GM12864 (cell line): ENCODE results near the gene HOXC9.

Experiments used
- DNase-seq: peaks from one replicate; pipeline ENCODE4 v3.0.0-alpha.2; 2011; ENCODE audit warnings: low read depth
- H3K4me3 ChIP-seq: 2 replicates; pipeline ENCODE4 v1.5.1; 2011; ENCODE audit warnings: mild to moderate bottlenecking, low read depth, low read length, control low read depth
- CTCF ChIP-seq: IDR thresholded peaks from 2 replicates; pipeline ENCODE4 v1.5.1; 2011; ENCODE audit warnings: low read depth, mild to moderate bottlenecking, moderate library complexity, low read length, control low read depth, inconsistent platforms; ENCODE audit errors: missing control alignments

HOXC9 gene

GRCh38 chr12:53976823-53977595 is 23.0 kb upstream of the HOXC9 start:
- TF ChIP-seq CTCF, result no peak
- no peak overlapping the region for H3K4me3 ChIP-seq

DNA sequence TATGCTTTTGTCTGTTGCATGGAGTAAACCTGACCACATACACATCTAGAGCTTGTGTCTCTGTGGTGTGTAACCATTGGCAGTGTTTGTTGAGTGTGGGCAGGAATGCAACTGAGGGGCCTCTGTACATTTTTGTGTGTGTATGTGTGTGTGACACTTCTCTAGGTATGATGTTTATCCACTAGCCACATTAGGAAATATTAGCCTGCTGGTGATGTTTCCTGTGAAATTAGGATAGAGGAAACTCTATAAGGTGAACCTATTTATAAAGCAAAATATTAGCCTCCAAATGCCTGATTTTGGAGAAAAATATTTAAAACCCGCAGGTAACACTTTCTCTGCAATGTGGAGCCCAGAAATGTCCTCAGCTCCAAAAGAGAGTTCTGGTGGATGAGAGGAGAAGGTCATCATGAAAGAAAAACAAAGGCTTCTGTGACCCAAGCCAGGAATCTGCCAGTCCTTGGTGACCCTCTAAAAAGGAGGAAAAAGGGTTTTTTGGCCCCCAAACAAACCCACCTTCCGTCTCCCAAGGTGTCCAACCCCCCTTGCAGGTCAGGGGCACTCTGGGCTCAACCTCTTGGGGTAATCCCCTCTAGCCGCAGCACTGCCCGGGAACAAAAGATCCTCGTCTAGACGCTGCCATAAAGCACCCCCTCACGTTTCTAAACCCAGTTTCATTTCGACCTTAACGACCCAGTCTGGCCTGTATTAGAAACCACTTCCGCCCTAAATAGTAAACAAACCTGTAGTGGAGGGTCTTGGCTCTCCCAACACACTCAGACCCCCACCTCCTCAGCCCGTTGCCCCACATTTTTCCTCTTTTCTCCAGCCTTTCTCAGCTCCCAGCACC is 22.1 kb upstream of the HOXC9 start:
- H3K4me3 ChIP-seq, result no peak overlapping the region
- TF ChIP-seq CTCF, result no peak
- no peak for DNase-seq

More at GRCh38 chr12:53976823-53977595, 23.0 kb upstream of the HOXC9 start:
- DNase-seq, result no peak

DNA sequence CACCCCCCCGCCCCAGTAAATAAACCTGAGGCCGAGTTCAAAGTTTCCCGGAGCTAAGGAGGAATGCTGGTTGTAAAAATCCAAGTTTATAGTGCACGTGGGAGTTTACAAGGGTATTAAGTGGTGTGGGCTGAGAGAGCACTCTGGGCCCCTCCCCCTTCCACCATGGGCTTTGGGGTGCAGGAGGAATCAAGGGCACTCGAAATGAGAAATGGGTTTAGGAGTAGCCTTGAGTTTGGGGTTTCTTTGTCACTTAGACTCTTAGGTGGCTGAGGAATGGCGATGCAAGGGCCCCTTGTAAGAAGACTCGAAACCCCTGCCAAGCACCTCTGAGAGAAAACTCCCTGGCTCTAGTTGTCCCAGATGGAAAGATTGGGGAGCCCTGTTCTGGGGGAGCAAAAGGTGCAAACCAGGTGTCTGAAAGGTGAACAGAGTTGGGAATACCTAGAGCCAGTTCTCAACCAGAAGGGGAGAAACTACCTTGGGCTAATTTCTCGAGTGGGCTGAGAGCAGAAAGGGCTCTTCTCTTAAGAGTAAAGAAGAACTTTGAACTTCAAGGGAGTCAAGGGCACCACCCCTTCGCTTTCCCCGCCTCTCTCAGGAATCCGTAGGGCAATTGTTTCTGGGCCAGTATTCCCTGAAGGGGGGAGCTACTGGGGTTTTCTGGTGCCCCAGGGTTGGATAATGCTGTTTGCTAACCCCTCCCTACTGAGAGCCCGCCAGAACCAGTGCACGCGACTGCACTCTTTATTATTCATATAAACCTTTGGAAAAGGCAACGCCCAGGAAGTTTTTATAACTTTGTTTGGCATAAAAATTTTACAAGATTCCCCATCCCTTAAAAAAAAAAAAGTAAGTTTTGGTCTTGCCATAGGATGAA is 21.2 kb upstream of the HOXC9 start:
- no peak for TF ChIP-seq CTCF
- H3K4me3 ChIP-seq, result no peak overlapping the region
- DNase-seq, result no peak

DNA sequence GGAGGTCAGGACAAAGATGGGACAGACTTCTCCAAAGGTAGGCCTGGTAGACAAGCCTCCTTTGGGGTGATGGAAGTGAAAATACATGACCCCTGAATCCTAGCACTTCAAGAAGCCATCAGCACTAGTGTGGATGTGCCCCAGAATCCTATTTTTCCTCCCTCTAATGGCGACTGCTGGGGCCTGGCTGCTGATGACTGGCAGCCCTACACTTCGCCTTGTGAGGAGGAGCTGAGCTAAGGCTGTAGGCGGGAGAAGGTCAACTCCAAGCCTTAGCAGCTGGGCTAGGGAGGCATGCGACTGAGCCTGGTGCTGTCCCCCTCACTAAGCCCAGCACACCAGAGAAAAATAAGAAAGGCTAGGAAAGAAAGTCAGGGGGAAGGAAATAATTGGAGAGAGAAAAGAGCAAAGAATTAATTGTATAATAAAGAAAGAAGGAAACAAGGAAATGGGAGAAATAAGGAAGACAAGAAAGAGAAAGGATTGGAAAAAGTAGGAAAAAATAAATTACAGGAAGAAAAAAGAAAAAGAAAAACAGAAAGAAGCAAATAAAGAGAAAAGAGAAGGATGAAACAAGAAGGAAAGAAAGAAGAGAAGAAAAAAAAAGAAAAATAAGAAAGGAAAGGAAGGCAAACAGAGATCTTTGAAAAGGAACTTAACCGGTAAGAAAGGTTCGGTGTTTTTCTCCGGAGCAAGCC is 19.7 kb upstream of the HOXC9 start:
- no peak overlapping the region for H3K4me3 ChIP-seq
- DNase-seq, result no peak

GRCh38 chr12:53980802-53981496 is 19.0 kb upstream of the HOXC9 start:
- no peak for DNase-seq
- no peak overlapping the region for H3K4me3 ChIP-seq
- TF ChIP-seq CTCF, result no peak

More for the DNA sequence above, 19.7 kb upstream of the HOXC9 start:
- TF ChIP-seq CTCF, result no peak
